Astrocyte (in vitro differentiated cells and primary cell): ENCODE data around the gene LDB3. TPM values are rescaled to one million over a fixed set of nuclear protein-coding genes. Genes with fewer than 3 reads are reported as not detected.

ENCODE experiments used
- total RNA-seq: library from RNA; stranded (reverse); gene quantifications from 2 replicates; pipeline ENCODE4 v1.2.1, GENCODE V29; 2021

Gene LDB3
- total RNA-seq, 1 donor from 2014 or later, result 3.5 TPM

Other genes starting within 250 kb of the LDB3 start
- gene WAPL, start 146.7 kb upstream of the LDB3 start, total RNA-seq, result 43.0 and 43.2 TPM in 2 replicates
- gene OPN4, start 14.0 kb upstream of the LDB3 start, total RNA-seq, result not detected in 2 replicates
- gene BMPR1A, start 88.1 kb downstream of the LDB3 start, total RNA-seq, result 52.2 and 52.7 TPM in 2 replicates